H1 (cell line): Measurements from ENCODE around the gene PCNX3.

Experiments
- CEBPB ChIP-seq: IDR thresholded peaks from 2 replicates; pipeline ENCODE4 v1.6.1; 2012; ENCODE audit warnings: low read depth, low read length
- EP300 ChIP-seq, 2 experiments: IDR thresholded peaks; 1 replicate in 1 of 2; 2 replicates in 1 of 2; pipeline ENCODE4 v1.6.1; 2011 to 2012; ENCODE audit warnings: low read depth in 2 of 2, low read length in 2 of 2, mild to moderate bottlenecking in 2 of 2, borderline replicate concordance in 1 of 2, inconsistent platforms in 1 of 2, moderate library complexity in 1 of 2
- KDM1A ChIP-seq: fragments of 200-600, 300-600 bp; sonication (generic); IDR thresholded peaks from 2 replicates; pipeline ENCODE4 v1.7.1; 2016; ENCODE audit warnings: mild to moderate bottlenecking, low read length, borderline replicate concordance
- POLR2A ChIP-seq, 2 experiments: IDR thresholded peaks; 1 replicate in 1 of 2; 2 replicates in 1 of 2; pipeline ENCODE4 v1.6.1; 2011; ENCODE audit warnings: low read depth in 2 of 2, low read length in 2 of 2, mild to moderate bottlenecking in 2 of 2; ENCODE audit errors: control extremely low read depth in 1 of 2
- RFX5 ChIP-seq: IDR thresholded peaks from 2 replicates; pipeline ENCODE4 v1.6.1; 2011; ENCODE audit warnings: low read depth, low read length, improper control_type of control experiment, borderline replicate concordance
- SRF ChIP-seq: IDR thresholded peaks from 2 replicates; pipeline ENCODE4 v1.6.1; 2011; ENCODE audit warnings: mild to moderate bottlenecking, low read depth, low read length, moderate library complexity
- TF ChIP-seq, protein P1 (sequence below), 3 experiments: IDR thresholded peaks; 1 replicate in 2 of 3; 2 replicates in 1 of 3; pipeline versions ENCODE4 v1.5.1 to v1.6.1; 2011; ENCODE audit warnings: low read length in 3 of 3, mild to moderate bottlenecking in 3 of 3, inconsistent platforms in 2 of 3, low read depth in 1 of 3, moderate library complexity in 1 of 3; ENCODE audit not compliant: insufficient read depth in 1 of 3; ENCODE audit errors: control extremely low read depth in 1 of 3

DNA sequence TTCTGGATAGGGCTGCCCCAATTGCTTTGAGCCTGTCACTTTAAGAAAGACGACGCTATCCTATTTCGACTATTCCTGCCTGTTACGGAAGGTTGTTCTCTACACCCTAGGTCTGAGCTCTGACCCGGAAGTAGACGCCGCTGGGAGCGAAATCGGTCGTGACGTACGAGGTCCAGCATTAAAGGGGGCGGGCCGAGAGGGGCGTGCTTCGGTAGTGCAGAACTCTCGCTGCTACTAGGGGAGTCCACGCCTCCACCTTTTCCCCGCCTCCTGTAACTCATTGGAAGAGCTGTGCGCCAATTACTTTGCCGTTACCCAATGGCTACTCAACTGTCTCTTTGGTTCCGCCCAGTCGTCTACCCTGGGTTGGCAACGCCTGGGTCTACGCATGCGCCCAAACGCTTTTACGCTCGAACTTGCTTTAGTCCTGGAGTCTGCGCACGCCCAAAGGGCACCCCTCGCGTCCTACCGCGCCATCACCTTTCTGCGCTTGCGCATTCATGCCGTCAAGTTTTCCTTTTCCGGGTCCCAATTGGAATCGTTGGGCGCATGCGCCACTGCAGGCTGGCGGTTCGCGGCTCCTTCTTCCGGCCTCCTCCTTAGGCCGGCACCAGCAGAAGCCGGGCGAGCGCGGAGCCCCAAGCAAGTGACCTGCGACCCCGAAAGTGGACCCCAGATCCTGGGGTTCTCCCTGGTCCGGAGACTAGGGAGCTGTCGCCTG, at the start of gene PCNX3:
- TF ChIP-seq CEBPB (no peak), SRF (peak; percentile 92), POLR2A (IDR thresholded peaks at IDR 0.05; ENCODE audit: control extremely low read depth in 1 of 2, low read depth in 2 of 2, low read length in 2 of 2) (0 out of 3 replicates have a peak, but pooled peaks of 1 of the 2 experiments have one; percentile 49), EP300 (IDR thresholded peaks at IDR 0.05; ENCODE audit: borderline replicate concordance in 1 of 2, low read depth in 2 of 2, low read length in 2 of 2) (peak in 1 of 2 experiments; percentile 46; a peak in 1 of 3 replicates), RFX5 (no peak), KDM1A (no peak)
- TF ChIP-seq, protein P1, sequence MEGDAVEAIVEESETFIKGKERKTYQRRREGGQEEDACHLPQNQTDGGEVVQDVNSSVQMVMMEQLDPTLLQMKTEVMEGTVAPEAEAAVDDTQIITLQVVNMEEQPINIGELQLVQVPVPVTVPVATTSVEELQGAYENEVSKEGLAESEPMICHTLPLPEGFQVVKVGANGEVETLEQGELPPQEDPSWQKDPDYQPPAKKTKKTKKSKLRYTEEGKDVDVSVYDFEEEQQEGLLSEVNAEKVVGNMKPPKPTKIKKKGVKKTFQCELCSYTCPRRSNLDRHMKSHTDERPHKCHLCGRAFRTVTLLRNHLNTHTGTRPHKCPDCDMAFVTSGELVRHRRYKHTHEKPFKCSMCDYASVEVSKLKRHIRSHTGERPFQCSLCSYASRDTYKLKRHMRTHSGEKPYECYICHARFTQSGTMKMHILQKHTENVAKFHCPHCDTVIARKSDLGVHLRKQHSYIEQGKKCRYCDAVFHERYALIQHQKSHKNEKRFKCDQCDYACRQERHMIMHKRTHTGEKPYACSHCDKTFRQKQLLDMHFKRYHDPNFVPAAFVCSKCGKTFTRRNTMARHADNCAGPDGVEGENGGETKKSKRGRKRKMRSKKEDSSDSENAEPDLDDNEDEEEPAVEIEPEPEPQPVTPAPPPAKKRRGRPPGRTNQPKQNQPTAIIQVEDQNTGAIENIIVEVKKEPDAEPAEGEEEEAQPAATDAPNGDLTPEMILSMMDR (IDR thresholded peaks at IDR 0.05; ENCODE audit: control extremely low read depth in 1 of 3, insufficient read depth in 1 of 3, low read depth in 1 of 3, low read length in 3 of 3): no peak
